Endothelial cell (in vitro differentiated cells): ENCODE results near the gene LMAN2L. TPM values are rescaled to one million over a fixed set of nuclear protein-coding genes. Genes with fewer than 3 reads are reported as not detected.

Source experiments
- DNase-seq: peaks from one replicate; pipeline ENCODE4 v3.0.0; 2021; ENCODE audit warnings: low spot score
- H3K27ac Mint-ChIP-seq: one replicate; pipeline ENCODE4 v1.8.0; 2021; ENCODE audit warnings: mixed read lengths, inconsistent platforms; ENCODE audit not compliant: unreplicated experiment
- H3K27me3 Mint-ChIP-seq: one replicate; pipeline ENCODE4 v1.8.0; 2021; ENCODE audit warnings: mild to moderate bottlenecking, moderate library complexity, mixed read lengths, inconsistent platforms; ENCODE audit not compliant: unreplicated experiment
- H3K36me3 Mint-ChIP-seq: one replicate; pipeline ENCODE4 v1.8.0; 2021; ENCODE audit warnings: mild to moderate bottlenecking, low read depth, mixed read lengths, inconsistent platforms; ENCODE audit not compliant: unreplicated experiment
- H3K4me1 Mint-ChIP-seq: one replicate; pipeline ENCODE4 v1.8.0; 2021; ENCODE audit warnings: mild to moderate bottlenecking, mixed read lengths, inconsistent platforms; ENCODE audit not compliant: unreplicated experiment
- H3K4me3 Mint-ChIP-seq: one replicate; pipeline ENCODE4 v1.8.0; 2021; ENCODE audit warnings: mild to moderate bottlenecking, mixed read lengths, inconsistent platforms; ENCODE audit not compliant: unreplicated experiment
- H3K9me3 Mint-ChIP-seq: one replicate; pipeline ENCODE4 v1.8.0; 2021; ENCODE audit warnings: mixed read lengths, inconsistent platforms; ENCODE audit not compliant: unreplicated experiment
- CTCF ChIP-seq: fragments of 200-600 bp; sonication (generic); IDR thresholded peaks from one replicate; pipeline ENCODE4 v1.5.0; 2021; ENCODE audit warnings: antibody characterized with exemption; ENCODE audit not compliant: unreplicated experiment
- total RNA-seq: library from RNA; stranded (reverse); fragmentation: NEBNext Ultra II Directional; extraction: Animal tissue kit (Norgen Biotek cat#: 25700); gene quantifications from one replicate; pipeline ENCODE4 v1.2.1, GENCODE V29; 2021; ENCODE audit not compliant: unreplicated experiment

LMAN2L gene
- total RNA-seq, 1 donor from 2014 or later: 19.4 TPM

GRCh38 chr2:96690306-96691021 lies 49.4 kb downstream of the LMAN2L start:
- Mint-ChIP-seq H3K27ac (no peak overlapping the region), H3K4me1 (peaks cover 4% of the 10 kb centered on the region), H3K36me3 (no peaks in the 10 kb centered on the region), H3K27me3 (peaks cover 2% of the 10 kb centered on the region), H3K9me3 (no peaks in the 10 kb centered on the region), H3K4me3 (no peak overlapping the region)
- TF ChIP-seq CTCF: no peak
- no peak for DNase-seq

GRCh38 chr2:96689431-96689991 lies 50.4 kb downstream of the LMAN2L start:
- Mint-ChIP-seq H3K27ac (no peak overlapping the region), H3K4me3 (no peak overlapping the region), H3K4me1 (peaks cover 4% of the 10 kb centered on the region), H3K27me3 (peaks cover 2% of the 10 kb centered on the region), H3K36me3 (no peaks in the 10 kb centered on the region), H3K9me3 (no peaks in the 10 kb centered on the region)
- no peak for TF ChIP-seq CTCF
- no peak for DNase-seq

GRCh38 chr2:96688649-96689430 lies 51.0 kb downstream of the LMAN2L start:
- H3K36me3 Mint-ChIP-seq: no peaks in the 10 kb centered on the region
- H3K27ac Mint-ChIP-seq: no peak overlapping the region
- TF ChIP-seq CTCF: no peak
- peaks cover 2% of the 10 kb centered on the region for H3K27me3 Mint-ChIP-seq
- H3K4me3 Mint-ChIP-seq: no peak overlapping the region
- no peak for DNase-seq
- H3K9me3 Mint-ChIP-seq: no peaks in the 10 kb centered on the region
- H3K4me1 Mint-ChIP-seq: no peaks in the 10 kb centered on the region

GRCh38 chr2:96687711-96688640 lies 51.9 kb downstream of the LMAN2L start:
- Mint-ChIP-seq H3K27me3 (peaks cover 2% of the 10 kb centered on the region), H3K4me3 (no peak overlapping the region), H3K4me1 (no peaks in the 10 kb centered on the region), H3K36me3 (no peaks in the 10 kb centered on the region), H3K27ac (no peak overlapping the region), H3K9me3 (no peaks in the 10 kb centered on the region)
- no peak for TF ChIP-seq CTCF
- DNase-seq: no peak
